NOMO-1 (cell line): ENCODE results near the gene FOLR1.

Experiments used
- DNase-seq, 2 experiments: peaks; one replicate each; lab custom pipeline; 2025; ENCODE audit not compliant: unreplicated experiment in 2 of 2; lab: John Stamatoyannopoulos, UW

FOLR1 gene

GRCh38 chr11:72222907-72223614 lies 31.1 kb downstream of the FOLR1 start:
- DNase-seq: peak; percentile 97 to 98

- DNase-seq: peak; percentile 60 to 86
Observed at GRCh38 chr11:72223615-72224563, 31.9 kb downstream of the FOLR1 start.

- peak in 1 of 2 experiments; percentile 6 for DNase-seq
Observed at GRCh38 chr11:72224564-72225410, 32.8 kb downstream of the FOLR1 start, which contains the start of gene INPPL1. INPPL1 (plus strand) TSS chr11:72224767; CDS start chr11:72224985, 218 bp downstream.

GRCh38 chr11:72225411-72225951 lies 33.5 kb downstream of the FOLR1 start:
- peak in 1 of 2 experiments; percentile 34 for DNase-seq

GRCh38 chr11:72226701-72227100 lies 34.8 kb downstream of the FOLR1 start:
- no peak for DNase-seq

GRCh38 chr11:72227316-72228228 lies 35.6 kb downstream of the FOLR1 start:
- DNase-seq: no peak

GRCh38 chr11:72228229-72228843 lies 36.4 kb downstream of the FOLR1 start:
- no peak for DNase-seq

GRCh38 chr11:72228844-72229231 lies 36.9 kb downstream of the FOLR1 start:
- DNase-seq: no peak

- no peak for DNase-seq
Observed at GRCh38 chr11:72229336-72229924, 37.5 kb downstream of the FOLR1 start.

- no peak for DNase-seq
Observed at GRCh38 chr11:72229925-72230763, 38.2 kb downstream of the FOLR1 start.

GRCh38 chr11:72230764-72231365 lies 38.9 kb downstream of the FOLR1 start:
- DNase-seq: no peak

GRCh38 chr11:72231396-72232259 lies 39.7 kb downstream of the FOLR1 start:
- DNase-seq: no peak

GRCh38 chr11:72232260-72233055 lies 40.5 kb downstream of the FOLR1 start:
- no peak for DNase-seq

GRCh38 chr11:72233056-72233772 lies 41.3 kb downstream of the FOLR1 start:
- DNase-seq: no peak
